GM21526 (cell line): ENCODE data around the gene IDH3A.
"Not testable (repeated sequence)": the region's sequence is repeated elsewhere in the genome, so short reads cannot be mapped to it uniquely, and the experiment has no call there.

ENCODE experiments used
- ATAC-seq: cut with Tn5 transposase; IDR thresholded peaks from one replicate; pipeline ENCODE4 v1.9.1; 2021; ENCODE audit warnings: moderate library complexity; ENCODE audit not compliant: unreplicated experiment, low FRiP score

Gene IDH3A

DNA sequence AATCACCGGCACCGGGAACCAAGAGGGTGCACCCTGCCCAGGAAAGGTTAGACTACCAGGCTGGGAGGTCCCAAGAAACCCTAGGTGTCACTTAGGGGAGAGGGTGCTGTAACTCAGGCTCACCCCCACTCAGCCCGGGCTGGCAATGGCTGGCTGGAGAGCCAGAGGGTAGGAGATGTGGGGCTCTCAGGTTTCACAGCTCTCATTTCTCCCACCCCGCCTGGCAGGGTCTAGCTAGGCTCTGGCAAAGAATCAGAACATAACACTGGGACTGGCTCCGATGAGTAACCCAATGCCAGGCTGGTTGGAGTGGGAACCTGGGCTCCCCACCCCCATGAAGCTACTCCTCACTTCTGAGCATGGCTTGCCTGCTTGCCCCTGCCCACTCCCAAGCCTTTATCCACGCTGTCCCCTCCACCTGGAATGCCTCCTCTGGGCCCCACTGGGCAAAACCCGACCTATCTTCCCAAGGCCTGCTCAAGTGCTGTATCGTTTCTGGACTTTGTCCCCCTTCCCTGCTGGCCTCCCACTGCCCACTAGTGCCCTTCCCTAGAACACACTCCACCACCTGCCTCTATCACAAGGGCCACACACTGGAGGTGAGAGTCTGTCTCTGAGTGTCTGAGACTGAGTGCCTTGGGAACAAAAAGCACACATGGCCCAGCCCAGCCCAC is 19.9 kb upstream of the IDH3A start:
- no peak for ATAC-seq

DNA sequence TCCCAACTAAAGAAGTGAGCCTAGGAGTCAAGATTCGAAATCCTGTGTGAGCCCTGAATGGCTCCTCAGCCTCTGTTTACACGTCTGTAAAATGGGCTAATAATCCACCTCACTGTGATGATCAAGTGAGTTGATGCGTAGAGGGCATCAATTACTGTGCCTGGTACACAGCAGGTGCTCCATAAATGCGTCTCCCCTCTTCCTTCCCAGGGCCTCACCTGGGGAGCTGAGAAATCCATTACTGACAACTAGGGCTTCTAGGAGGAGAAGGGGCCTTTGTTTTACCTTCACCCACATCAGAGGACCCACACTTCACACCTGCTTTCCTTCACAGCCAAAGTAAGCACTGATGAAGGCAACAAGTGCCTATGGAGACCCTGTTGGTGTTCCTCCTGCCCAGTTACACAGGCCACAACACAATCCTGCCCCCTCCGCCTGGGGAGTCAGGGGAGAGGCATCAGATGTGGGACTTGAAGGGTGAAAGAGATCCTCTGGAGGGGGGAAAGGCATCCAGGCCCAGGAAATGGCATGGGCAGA is 19.3 kb upstream of the IDH3A start:
- ATAC-seq = no peak

DNA sequence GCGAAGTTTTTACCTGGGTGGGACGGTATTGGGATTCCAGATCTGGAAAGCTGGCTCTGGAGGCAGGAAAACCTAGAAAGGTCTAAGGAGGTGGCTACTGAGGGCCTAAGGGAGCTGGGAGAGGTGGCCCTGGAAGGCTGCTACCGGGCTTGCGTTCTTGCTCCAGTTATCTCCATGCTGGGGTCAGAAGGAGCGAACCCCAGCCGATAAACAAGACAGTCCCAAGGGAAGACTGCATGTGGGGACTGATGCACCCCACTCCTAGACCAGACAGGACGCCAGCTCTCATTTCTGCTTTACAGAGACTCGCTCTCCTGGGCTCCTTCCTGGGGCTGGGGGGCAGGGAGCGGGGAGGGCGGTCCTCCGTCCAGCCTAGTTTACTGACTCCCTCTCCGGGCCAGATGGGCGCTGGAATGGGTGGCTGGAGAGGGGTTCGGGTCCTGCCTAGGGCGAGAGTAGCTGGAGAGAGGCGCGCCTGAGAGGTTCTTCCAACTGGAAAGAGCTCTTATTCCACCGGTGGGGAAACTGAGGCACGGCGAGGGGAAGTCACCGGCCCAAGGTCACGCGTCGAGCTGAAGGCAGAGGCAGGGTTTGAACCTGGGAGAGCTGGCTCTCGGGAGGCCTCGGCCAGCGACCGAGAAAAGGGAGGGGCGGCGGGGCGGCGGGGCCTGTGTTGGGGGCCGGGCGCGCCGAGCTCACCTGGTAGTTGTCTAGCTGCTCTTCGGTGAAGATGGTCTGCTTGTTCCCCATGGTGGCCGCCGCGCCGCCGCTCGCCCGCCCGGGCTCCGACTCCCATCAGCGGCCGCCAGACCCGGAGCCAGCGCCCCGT is 18.5 kb upstream of the IDH3A start:
- ATAC-seq = peak; percentile 28

DNA sequence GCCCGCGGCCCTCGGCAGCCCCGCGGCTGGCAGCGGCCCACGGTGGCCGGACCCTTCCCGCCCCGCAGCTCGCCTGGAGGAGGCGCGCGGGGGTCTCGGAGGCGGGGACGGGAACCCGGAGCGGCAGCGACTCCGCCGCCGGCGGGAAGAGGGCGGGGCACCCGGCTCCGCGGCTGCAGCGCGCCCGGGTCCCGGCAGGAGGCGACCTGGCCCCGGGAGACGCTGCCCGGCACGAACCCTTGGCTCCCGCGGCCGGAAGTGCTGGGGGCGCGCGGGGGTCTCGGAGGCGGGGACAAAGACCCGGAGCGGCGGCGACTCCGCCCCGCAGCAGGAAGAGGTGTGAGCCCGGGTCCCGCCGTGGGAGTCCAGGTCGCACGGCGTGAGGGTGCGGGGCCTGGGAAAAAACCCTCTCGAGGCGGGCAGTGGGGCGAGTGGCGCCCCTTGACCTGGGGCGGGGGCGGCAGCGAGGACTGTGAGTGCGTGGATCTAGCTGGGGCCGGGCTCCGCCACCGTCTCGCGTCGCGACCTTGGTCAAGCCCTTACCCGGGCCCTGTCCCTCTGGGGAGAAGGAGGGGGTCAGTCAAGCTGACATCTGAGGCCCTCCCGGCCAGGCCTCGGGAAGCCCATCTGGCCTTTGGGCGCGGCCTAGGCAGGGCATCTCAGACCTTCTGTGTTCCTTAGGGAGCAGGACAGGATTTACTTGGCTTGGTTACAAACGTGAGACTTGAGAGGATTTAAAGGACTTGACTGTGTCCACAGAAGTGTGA is 17.7 kb upstream of the IDH3A start, which contains the start of gene CIB2:
Gene CIB2 (minus strand): TSS at position 151 of the 767 bp plus-strand sequence. CDS start 230 bp downstream, outside the sequence.
- ATAC-seq = peak; percentile 68

DNA sequence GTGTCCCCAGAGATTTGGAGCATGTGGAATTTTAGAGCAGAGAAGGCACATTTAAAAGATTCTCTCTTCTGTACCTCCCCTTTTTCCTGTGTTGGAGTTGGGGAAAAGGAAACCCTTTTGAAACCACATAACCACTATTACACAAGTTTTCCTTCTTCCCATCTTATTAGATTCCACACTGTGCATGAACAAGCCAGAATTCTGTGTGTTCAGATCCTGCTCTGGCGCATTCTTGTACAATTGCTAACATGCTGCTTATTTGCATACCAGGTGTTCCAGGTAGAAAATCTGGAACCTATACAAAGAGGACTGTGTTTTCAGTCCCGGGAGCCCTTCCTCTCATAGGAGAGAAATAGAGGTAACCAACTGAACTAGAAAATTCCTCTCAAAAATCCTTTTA is 15.4 kb upstream of the IDH3A start:
- no peak for ATAC-seq

DNA sequence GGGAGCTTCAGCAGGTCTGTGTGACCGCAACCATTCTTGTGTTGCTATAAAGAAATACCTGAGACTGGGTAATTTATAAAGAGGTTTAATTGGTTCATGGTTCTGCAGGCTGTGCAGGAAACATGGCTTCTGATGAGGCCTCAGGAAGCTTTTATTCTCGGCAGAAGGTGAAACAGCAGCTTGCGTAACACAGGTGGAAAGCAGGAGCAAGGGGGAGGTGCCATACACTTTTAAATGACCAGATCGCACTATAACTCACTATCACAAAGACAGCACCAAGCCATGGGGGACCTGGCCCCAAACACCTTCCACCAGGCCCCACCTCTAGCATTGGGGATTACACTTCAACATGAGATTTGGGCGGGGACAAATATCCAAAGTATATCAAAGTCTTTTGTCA is 9.6 kb upstream of the IDH3A start:
- ATAC-seq = no peak

DNA sequence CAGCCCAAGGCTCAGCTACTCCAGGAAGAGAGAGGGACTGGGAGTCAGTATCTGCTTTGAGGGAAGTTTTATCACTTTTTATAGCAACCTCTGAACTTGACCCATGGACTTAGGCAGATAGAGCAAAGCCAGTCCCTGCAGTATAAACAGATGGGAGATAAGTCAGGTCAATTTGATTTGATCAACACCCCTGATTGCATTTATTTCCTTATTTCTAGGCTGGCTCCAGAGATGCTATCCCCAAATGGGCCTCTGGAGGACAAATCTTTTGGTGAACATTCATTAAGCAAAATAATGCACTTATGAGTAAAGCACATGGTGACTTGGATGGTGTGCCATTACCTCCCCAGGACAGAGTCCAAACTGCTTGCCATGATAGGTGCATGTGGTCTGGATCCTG is 8.9 kb upstream of the IDH3A start:
- no peak for ATAC-seq

DNA sequence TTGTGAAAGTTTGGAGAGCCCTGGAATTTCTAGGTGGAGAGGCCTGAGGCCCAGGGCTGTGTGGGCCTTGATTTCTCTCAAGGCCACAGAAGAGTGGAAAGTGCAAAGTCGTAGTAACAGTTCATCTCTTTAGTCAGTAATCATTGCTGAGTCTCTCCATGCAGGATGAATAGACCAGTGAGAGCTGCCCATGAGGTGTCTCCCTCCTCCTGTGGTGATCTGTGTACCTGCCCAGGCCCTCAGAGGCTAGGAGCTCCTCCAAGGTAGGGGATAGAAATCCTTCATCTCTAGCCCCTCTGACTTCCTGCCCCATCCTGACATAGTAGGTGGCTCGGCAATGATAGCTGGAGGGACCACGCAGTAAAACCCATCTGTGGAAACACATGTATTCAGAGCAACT is 6.8 kb upstream of the IDH3A start:
- no peak for ATAC-seq

DNA sequence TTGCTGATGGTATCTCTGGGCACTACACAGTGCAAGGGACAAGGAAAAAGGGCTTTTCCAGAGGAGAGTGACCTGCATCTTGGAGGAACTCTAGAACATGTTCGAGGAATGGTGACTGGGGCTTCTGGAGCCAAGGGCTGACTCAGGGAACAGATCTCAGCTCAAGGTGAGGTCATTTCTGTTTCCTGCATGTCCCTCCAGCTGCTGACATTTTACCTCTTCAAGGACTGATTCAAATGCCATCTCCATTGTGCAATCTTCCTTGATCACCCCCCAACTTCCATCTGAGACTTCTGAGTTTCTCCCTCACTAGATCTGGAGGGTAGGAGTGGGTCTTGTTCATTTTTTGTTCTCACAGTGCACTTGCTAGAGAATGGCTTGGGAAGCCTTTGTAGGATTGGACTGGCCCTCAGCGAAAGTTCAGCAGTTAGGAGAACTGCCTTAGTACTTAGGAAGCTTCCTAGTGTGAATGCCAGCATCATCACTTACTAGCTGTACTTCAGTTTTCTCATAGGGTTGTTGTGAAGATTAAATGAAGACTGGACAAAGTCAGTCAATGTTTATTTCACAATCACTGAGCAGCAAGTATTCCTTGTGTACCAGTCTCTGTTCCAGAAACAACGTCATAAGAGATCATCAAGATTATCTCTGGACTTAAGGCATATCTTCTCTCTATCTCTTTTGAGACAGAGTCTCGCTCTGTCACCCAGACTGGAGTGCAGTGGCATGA is 2.6 kb upstream of the IDH3A start:
- ATAC-seq = no peak

DNA sequence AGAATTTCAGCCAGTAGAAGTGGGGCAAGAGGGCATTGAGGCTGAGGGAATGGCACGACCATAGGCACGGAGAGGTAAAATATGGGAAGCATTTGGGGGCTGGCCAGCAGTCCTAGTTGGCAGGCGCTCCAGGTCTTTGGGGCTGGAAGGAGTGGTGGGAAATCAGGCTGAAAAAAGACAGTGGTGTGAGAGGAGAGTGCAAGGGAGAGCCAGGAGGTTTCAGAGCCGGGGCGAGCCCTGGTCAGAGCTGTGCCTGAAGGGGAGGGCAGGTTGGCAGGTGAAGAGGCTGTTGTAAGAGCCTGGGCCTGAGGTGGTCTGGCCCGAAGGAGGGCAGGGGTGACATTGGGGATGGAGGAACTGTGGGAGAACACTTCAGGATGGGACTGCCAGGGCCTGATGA is 1.6 kb upstream of the IDH3A start:
- ATAC-seq = no peak

DNA sequence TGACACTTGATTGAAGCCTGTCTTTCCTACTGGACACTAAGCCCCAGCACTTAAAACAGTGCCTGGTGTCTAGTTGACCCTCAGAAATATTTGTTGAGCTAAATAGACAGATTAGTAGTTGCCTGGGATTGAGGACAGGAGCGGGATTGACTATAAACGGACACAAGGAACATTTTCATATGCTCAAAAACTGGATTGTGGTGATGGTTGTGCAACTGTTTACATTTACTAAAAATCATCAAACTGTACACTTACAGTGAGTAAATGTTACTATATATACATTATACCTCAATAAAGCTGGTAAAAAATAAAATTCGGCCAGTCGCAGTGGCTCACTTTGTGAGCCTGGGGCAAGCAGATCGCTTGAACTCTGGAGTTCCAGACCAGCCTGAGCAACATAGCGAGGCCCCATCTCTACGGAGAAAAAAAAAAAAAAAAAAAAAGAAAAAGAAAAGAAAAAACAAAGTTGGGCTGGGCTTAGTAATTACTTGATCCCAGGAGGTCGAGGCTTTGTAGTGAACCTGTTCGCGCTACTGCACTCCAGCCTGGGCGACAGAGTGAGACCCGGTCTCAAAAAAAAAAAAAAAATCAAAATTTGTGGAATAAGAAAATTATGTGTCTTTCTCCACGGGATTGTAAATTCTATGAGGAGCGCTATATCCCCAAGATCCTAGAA is 632 bp upstream of the IDH3A start:
- ATAC-seq = peak; percentile 11

DNA sequence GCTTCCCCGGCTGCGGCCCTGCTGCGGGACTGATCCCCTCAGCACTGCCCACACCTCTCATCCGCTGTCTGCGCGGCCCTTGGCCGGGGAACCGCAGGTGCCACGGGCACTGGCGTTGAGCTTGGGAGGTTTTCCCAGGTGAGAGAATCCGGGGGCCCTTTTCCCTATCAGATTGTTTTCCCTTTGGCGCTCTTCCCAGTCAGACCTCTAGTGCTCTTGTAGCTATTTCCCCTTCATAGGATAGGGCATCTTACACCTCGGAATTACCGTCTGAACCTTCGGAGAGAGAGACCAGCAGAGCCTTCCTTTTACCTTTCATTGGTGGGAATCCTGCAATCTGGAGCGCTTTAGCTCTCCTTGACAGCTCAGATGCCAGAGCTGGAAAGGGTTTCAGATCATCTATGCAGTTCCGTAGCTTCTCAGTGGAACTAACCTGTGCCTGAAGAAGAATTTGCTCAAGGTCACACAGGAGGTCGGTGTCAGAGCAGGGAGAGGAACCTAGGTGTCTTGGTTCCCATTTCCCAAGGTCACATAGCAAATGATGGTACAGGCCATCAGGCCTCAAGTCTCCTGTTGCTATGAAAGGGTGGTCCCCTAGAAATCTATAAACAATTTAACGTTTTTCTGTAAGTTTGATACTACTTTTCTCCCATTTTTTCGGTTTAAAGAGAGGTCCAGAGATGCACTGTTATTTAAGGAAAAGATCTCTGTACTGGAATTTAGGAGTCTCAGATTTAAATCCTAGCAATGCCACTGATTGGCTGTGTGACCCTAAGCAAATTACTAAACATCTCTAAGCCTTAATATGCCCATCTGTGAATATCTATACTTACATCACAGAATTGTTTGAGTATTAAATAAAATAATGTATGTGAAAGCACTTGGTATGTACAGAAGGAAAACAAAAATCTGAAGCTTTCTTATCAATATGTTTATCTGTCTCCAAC is 916 bp downstream of the IDH3A start:
- no peak for ATAC-seq

DNA sequence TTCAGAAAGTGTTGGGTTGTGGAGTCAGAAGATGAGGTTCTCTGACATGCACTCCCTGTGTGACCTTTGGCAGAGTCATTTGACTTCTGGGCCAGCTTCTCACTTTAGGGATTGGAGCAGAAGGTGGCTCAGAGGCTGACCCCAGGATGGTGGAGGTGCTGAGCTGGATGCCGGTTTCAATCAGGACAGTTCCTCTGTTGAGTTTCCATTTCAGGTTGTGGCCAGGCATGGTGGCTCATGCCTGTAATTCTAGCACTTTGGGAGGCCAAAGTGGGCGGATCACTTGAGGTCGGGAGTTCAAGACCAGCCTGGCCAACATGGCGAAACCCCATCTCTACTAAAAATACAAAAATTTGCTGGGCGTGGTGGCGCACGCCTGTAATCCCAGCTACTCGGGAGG is 1.9 kb downstream of the IDH3A start:
- ATAC-seq = not testable (repeated sequence)

DNA sequence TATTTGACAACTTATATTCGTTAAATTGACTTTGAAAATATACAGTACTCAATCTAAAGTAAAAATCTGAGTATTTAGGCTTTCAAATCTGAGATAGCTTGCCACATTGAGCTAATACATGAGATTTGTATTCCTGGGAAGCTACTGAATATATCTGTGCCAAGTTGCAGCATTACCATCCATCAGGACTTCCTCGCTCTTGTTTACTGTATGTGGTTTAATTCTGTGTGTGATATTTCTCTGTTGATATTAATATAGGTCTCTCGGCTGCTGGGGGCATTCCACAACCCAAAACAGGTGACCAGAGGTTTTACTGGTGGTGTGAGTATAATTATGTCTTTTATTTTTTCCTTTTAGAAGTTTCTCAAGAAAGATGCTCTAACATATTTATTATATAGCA is 5.8 kb downstream of the IDH3A start:
- ATAC-seq = no peak

DNA sequence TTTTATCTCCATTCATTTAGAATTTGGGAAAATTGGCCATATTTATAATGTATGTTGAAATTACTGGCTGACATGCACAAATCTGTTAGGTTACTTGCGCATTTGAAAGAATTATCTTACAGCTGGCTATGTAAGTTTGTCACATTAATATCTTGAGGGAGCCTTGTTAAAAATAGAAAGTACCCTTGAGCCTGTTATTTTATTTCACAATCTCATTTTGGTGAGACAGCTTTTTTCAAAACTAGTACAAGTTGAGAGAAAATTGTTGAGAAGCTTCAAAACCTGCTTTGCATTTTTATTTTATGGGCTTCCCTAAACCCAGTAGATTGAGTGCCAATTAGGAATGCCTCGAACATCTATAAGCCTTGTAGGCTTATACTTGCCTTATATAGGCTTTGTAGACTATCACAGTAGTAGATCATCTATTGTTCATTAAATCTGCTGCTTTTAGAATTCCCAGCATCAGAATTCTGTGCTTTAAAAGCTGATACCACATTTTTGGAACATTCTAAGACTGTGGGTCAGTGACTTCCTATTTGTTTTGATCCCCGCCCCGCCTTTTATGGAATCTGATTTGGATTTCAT is 6.3 kb downstream of the IDH3A start:
- ATAC-seq = no peak

DNA sequence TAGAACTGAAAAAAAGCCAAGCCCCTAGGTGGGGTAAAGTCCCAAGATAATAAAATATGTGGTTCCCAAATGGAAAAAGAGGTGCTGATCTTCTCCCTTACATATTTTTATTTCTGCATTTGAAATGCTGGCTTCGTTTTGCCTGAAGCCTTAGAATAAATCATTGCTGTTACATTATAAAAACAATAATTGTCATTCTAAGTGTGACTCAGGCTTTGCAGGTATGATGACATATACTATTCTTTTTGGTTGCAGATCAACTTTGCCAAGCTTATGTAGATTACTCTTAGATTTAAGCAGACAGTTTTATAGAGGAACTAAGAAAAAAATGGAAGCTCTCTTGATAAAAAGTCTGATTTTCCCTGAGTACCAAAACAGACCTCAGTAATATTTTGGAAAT is 7.5 kb downstream of the IDH3A start:
- no peak for ATAC-seq

DNA sequence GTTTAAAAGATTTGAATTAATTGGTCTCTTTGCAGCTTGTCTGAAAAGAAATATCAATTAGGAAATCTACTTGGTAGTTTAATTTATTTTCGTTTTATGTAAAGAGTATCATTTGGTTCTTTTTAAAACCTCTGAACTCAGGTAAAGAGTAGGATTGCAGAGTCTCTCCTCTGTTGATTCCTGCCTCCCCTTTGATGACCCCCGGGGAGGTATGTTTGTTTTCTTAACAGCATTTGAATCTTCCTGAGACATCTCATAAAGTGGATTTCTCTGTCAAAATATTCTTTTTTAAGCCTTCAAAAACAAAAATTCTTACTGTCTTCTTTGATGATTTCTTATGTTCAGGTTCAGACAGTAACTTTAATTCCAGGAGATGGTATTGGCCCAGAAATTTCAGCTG is 8.0 kb downstream of the IDH3A start:
- ATAC-seq = no peak

DNA sequence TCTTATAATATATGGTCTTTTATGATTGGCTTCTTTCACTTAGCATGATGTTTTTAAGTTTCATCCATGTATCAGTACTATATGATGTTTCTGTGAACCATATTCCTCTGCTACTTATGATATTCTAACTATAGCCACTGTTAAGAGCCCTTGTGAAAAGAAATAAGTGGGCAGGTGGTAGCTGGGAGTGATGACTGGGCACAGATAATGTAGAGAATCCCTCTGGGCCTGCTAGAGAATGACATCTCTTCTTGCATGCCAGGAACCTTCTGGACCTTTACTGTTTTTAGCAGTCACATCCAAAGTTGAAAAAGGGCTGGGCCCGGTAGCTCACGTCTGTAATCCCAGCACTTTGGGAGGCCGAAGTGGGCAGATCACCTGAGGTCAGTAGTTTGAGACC is 10.2 kb downstream of the IDH3A start:
- ATAC-seq = no peak
